Endothelial cell of umbilical vein (primary cell): Measurements from ENCODE around the gene C14orf180. TPM values are rescaled to one million over a fixed set of nuclear protein-coding genes. Genes with fewer than 3 reads are reported as not detected.

ENCODE experiments used
- BruUV-seq: library from RNA; stranded (reverse); fragments of 400-500 nt; replicated peaks from 2 replicates; lab custom pipeline; 2021; lab: Mats Ljungman, UMichigan
- CTCF ChIA-PET: fragments of 300-600, 350-600 bp; sonication (Branson Sonifier 250); formaldehyde crosslinking; loops from one replicate; lab custom pipeline; 2021; ENCODE audit warnings: antibody characterized with exemption, inconsistent platforms; lab: Charles Lee
- POLR2A ChIA-PET: fragments of 300-600, 350-600 bp; sonication (Branson Sonifier 250); formaldehyde crosslinking; loops from one replicate; lab custom pipeline; 2021; ENCODE audit warnings: antibody characterized with exemption, inconsistent platforms; lab: Charles Lee
- DNase-seq: peaks from one replicate; pipeline ENCODE4 v3.0.0-alpha.2; 2011; ENCODE audit warnings: low read depth, low spot score
- FAIRE-seq: peaks from 2 replicates; lab custom pipeline; 2011; peaks lifted over from hg19 to GRCh38; lab: Jason Lieb, UNC
- H2AFZ ChIP-seq: 2 replicates; pipeline ENCODE4 v1.6.0; 2012; ENCODE audit warnings: low read depth, low read length, control low read depth, inconsistent platforms
- H3K27ac ChIP-seq: 2 replicates; pipeline ENCODE4 v1.5.1; 2011; ENCODE audit warnings: low read depth, mild to moderate bottlenecking, control low read depth, low read length, moderate library complexity; ENCODE audit not compliant: insufficient read depth
- H3K27me3 ChIP-seq, 2 experiments: 2 replicates each; pipeline versions ENCODE4 v1.6.0 to v1.6.1; 2011; ENCODE audit warnings: low read length in 2 of 2, mixed read lengths in 1 of 2; ENCODE audit not compliant: control insufficient read depth in 2 of 2, insufficient read depth in 2 of 2
- H3K36me3 ChIP-seq, 2 experiments: 2 replicates in 1 of 2; 3 replicates in 1 of 2; pipeline ENCODE4 v1.5.1; 2011; ENCODE audit warnings: low read length in 2 of 2, mild to moderate bottlenecking in 1 of 2, moderate library complexity in 1 of 2; ENCODE audit not compliant: control insufficient read depth in 2 of 2, insufficient read depth in 2 of 2; ENCODE audit errors: extremely low read depth in 1 of 2
- H3K4me1 ChIP-seq: 3 replicates; pipeline ENCODE4 v1.5.1; 2011; ENCODE audit warnings: mild to moderate bottlenecking, low read length; ENCODE audit not compliant: control insufficient read depth, insufficient read depth; ENCODE audit errors: extremely low read depth
- H3K4me2 ChIP-seq: 2 replicates; pipeline ENCODE4 v1.6.1; 2011; ENCODE audit warnings: low read length, control low read depth, mixed read lengths; ENCODE audit not compliant: insufficient read depth
- H3K4me3 ChIP-seq, 3 experiments: fragments of 200-600 bp in 1 of 3; sonication (generic), shearing (Covaris generic) in 1 of 3; replicated peaks in 1 of 3; 2 replicates each; pipeline ENCODE4 v1.5.1; 2011 to 2016; ENCODE audit warnings: control low read depth in 3 of 3, low read length in 3 of 3, mild to moderate bottlenecking in 2 of 3, inconsistent platforms in 1 of 3, low read depth in 1 of 3, moderate library complexity in 1 of 3; ENCODE audit not compliant: insufficient read depth in 1 of 3
- H3K79me2 ChIP-seq: 2 replicates; pipeline ENCODE4 v1.6.0; 2012; ENCODE audit warnings: low read length, inconsistent platforms; ENCODE audit not compliant: control insufficient read depth, insufficient read depth
- H3K9ac ChIP-seq: replicated peaks from 2 replicates; pipeline ENCODE3; 2011; ENCODE audit warnings: low read length, control low read depth; ENCODE audit not compliant: insufficient read depth; ENCODE audit errors: extremely low read depth
- H3K9me1 ChIP-seq: replicated peaks from 3 replicates; pipeline ENCODE4 v1.6.0; 2011; ENCODE audit warnings: mild to moderate bottlenecking, low read length; ENCODE audit not compliant: control insufficient read depth, insufficient read depth; ENCODE audit errors: extremely low read depth
- H3K9me3 ChIP-seq: replicated peaks from 2 replicates; pipeline ENCODE4 v1.5.1; 2012; ENCODE audit warnings: low read length, inconsistent platforms; ENCODE audit not compliant: control insufficient read depth, insufficient read depth
- H4K20me1 ChIP-seq: replicated peaks from 2 replicates; pipeline ENCODE3; 2011; ENCODE audit warnings: mild to moderate bottlenecking, low read length; ENCODE audit not compliant: control insufficient read depth, insufficient read depth; ENCODE audit errors: extremely low read depth
- CTCF ChIP-seq, 2 donors: IDR thresholded peaks; 1 replicate in 1 of 2; 2 replicates in 1 of 2; pipeline ENCODE4 v1.5.1; 2011; ENCODE audit warnings: low read length in 2 of 2, mild to moderate bottlenecking in 2 of 2, moderate library complexity in 2 of 2, control low read depth in 1 of 2, inconsistent platforms in 1 of 2, low read depth in 1 of 2; ENCODE audit not compliant: insufficient read depth in 1 of 2; ENCODE audit errors: extremely low read depth in 1 of 2
- EZH2 ChIP-seq: IDR thresholded peaks from 2 replicates; pipeline ENCODE4 v1.6.1; 2012; ENCODE audit warnings: borderline replicate concordance, low read depth, mild to moderate bottlenecking, moderate library complexity, low read length, inconsistent platforms; ENCODE audit not compliant: severe bottlenecking
- FOS ChIP-seq: IDR thresholded peaks from 2 replicates; pipeline ENCODE4 v1.6.1; 2011; ENCODE audit warnings: mild to moderate bottlenecking, low read length, moderate library complexity, borderline replicate concordance; ENCODE audit not compliant: insufficient read depth
- GATA2 ChIP-seq: IDR thresholded peaks from 2 replicates; pipeline ENCODE4 v1.7.0; 2011; ENCODE audit warnings: low read depth, mild to moderate bottlenecking, moderate library complexity, mixed read lengths, low read length; ENCODE audit not compliant: insufficient read length, insufficient read depth
- JUN ChIP-seq: IDR thresholded peaks from 2 replicates; pipeline ENCODE4 v1.6.1; 2011; ENCODE audit warnings: borderline replicate concordance, low read depth; ENCODE audit not compliant: insufficient read length, insufficient read depth
- MAX ChIP-seq: IDR thresholded peaks from 2 replicates; pipeline ENCODE4 v1.6.1; 2011; ENCODE audit not compliant: insufficient read depth, insufficient read length
- MYC ChIP-seq: IDR thresholded peaks from one replicate; pipeline ENCODE4 v1.6.1; 2011; ENCODE audit warnings: mild to moderate bottlenecking, low read depth, low read length
- POLR2A ChIP-seq: IDR thresholded peaks from 2 replicates; pipeline ENCODE4 v1.6.1; 2012; ENCODE audit warnings: low read depth, mild to moderate bottlenecking, control low read depth, low read length
- POLR2AphosphoS5 ChIP-seq: IDR thresholded peaks from 2 replicates; pipeline ENCODE4 v1.6.1; 2012; ENCODE audit warnings: low read depth, mild to moderate bottlenecking, control low read depth, low read length, moderate library complexity; ENCODE audit not compliant: insufficient read depth
- dilution Hi-C: fragments of 300-500 bp; cut with MboI; formaldehyde crosslinking; loops from one replicate; pipeline ENCODE4 v1.15.0; 2019; ENCODE audit warnings: low sequenced_read_pairs; ENCODE audit not compliant: extremely low pct_ligation_motif_present
- intact Hi-C: fragments of 100-400 bp; cut with micrococcal nuclease; formaldehyde crosslinking; loops from one replicate; pipeline ENCODE4 v1.10.0; 2022
- polyA plus RNA-seq, 4 experiments: library from polyadenylated mRNA; depleted of rRNA in 3 of 4; stranded (reverse) in 3 of 4; unstranded in 1 of 4; fragments of >200 nt; gene quantifications; 2 replicates each; pipeline versions ENCODE4 v1.2.1 to v1.2.3, GENCODE V29; 2011 to 2012; ENCODE audit warnings: missing spikeins in 1 of 4
- total RNA-seq: library from RNA; stranded (reverse); gene quantifications from 2 replicates; pipeline ENCODE4 v1.2.3, GENCODE V29; 2021

C14orf180 gene
- total and polyA plus RNA-seq, 2 donors (not counting 3 experiments of a cell fraction or from before 2014, with no cell fraction given): not detected

- no peak for DNase-seq
- Histone ChIP-seq H3K36me3 (no peaks in the 10 kb centered on the region), H3K9ac (no peak overlapping the region), H3K4me3 (no peak overlapping the region), H3K79me2 (no peaks in the 10 kb centered on the region), H3K4me2 (no peak overlapping the region), H3K9me1 (no peaks in the 10 kb centered on the region), H2AFZ (no peak overlapping the region), H3K9me3 (no peaks in the 10 kb centered on the region), H3K27ac (no peak overlapping the region), H4K20me1 (no peaks in the 10 kb centered on the region), H3K4me1 (no peaks in the 10 kb centered on the region), H3K27me3 (no peaks in the 10 kb centered on the region)
- ChIA-PET POLR2A (no interaction called here), CTCF (interaction anchor here (0.7 to 1.6 kb wide), 2 partner anchors 9 to 10 kb away, joined by 3 to 6 read pairs; no protein-coding TSS in a partner anchor)
- intact Hi-C loops: no loop called here
- no peak for FAIRE-seq
- BruUV-seq: no TSS peak
- TF ChIP-seq MYC: no peak
- TF ChIP-seq CTCF (IDR thresholded peaks at IDR 0.05; ENCODE audit: extremely low read depth in 1 of 2, insufficient read depth in 1 of 2, low read depth in 1 of 2, low read length in 2 of 2): no peak
- dilution Hi-C loops: no loop called here
These were observed 25.4 kb upstream of the C14orf180 start for GRCh38 chr14:104554088-104554607.

- DNase-seq: no peak
These were observed 24.7 kb upstream of the C14orf180 start for GRCh38 chr14:104554608-104555429.

More at GRCh38 chr14:104554608-104555429, 24.7 kb upstream of the C14orf180 start:
- H3K27ac ChIP-seq: no peak overlapping the region
- no TSS peak for BruUV-seq
- H3K4me3 ChIP-seq: no peak overlapping the region
- FAIRE-seq: no peak
- ChIA-PET CTCF (interaction anchor here (1.5 to 1.6 kb wide), 2 partner anchors 9 kb away, joined by 6 to 9 read pairs; no protein-coding TSS in a partner anchor), POLR2A (no interaction called here)
- no peaks in the 10 kb centered on the region for H3K36me3 ChIP-seq
- no peak for TF ChIP-seq JUN
- no peak for TF ChIP-seq POLR2AphosphoS5
- TF ChIP-seq POLR2A: no peak
- no peak for TF ChIP-seq MAX
- no peak for TF ChIP-seq EZH2
- TF ChIP-seq MYC: no peak
- no peak for TF ChIP-seq CTCF (IDR thresholded peaks at IDR 0.05; ENCODE audit: extremely low read depth in 1 of 2, insufficient read depth in 1 of 2, low read depth in 1 of 2, low read length in 2 of 2)
- TF ChIP-seq GATA2: no peak
- TF ChIP-seq FOS: no peak
- H3K9me1 ChIP-seq: no peaks in the 10 kb centered on the region
- H3K4me1 ChIP-seq: no peaks in the 10 kb centered on the region
- H3K9me3 ChIP-seq: no peaks in the 10 kb centered on the region
- dilution Hi-C loops (no loop called here), intact Hi-C loops (no loop called here)
- no peak overlapping the region for H3K9ac ChIP-seq
- no peak overlapping the region for H3K4me2 ChIP-seq
- no peak overlapping the region for H2AFZ ChIP-seq
- no peaks in the 10 kb centered on the region for H3K27me3 ChIP-seq
- H3K79me2 ChIP-seq: no peaks in the 10 kb centered on the region
- H4K20me1 ChIP-seq: no peaks in the 10 kb centered on the region
